H9 (cell line): ENCODE data around the gene ONECUT3. TPM values are rescaled to one million over a fixed set of nuclear protein-coding genes. Genes with fewer than 3 reads are reported as not detected.
A peak's percentile ranks its signal among the peaks of the same experiment; 100 is the strongest.

Source experiments
- DNase-seq: peaks from one replicate; pipeline ENCODE4 v3.0.0-alpha.2; 2017
- H2AFZ ChIP-seq: one replicate; pipeline ENCODE4 v1.6.1; 2013; ENCODE audit warnings: mild to moderate bottlenecking, low read length, control low read depth, moderate library complexity
- H2AK5ac ChIP-seq: 2 replicates; pipeline ENCODE4 v1.6.1; 2013; ENCODE audit warnings: low read length, control low read depth, mixed read lengths; ENCODE audit not compliant: insufficient read length
- H2BK120ac ChIP-seq: one replicate; pipeline ENCODE4 v1.6.1; 2013; ENCODE audit warnings: low read depth, mild to moderate bottlenecking, low read length, control low read depth, inconsistent platforms; ENCODE audit not compliant: poor library complexity, severe bottlenecking
- H2BK12ac ChIP-seq: 2 replicates; pipeline ENCODE4 v1.6.1; 2013; ENCODE audit warnings: low read length, control low read depth, mixed read lengths, low read depth; ENCODE audit not compliant: insufficient read length
- H2BK15ac ChIP-seq: 2 replicates; pipeline ENCODE4 v1.6.1; 2013; ENCODE audit warnings: low read depth, low read length, control low read depth
- H2BK20ac ChIP-seq: one replicate; pipeline ENCODE4 v1.6.1; 2013; ENCODE audit warnings: low read depth, mild to moderate bottlenecking, low read length, control low read depth, inconsistent platforms; ENCODE audit not compliant: poor library complexity, severe bottlenecking
- H2BK5ac ChIP-seq: 2 replicates; pipeline ENCODE4 v1.6.1; 2013; ENCODE audit warnings: low read length, control low read depth, mixed read lengths; ENCODE audit not compliant: insufficient read length
- H3K14ac ChIP-seq: 2 replicates; pipeline ENCODE4 v1.6.1; 2013; ENCODE audit warnings: low read length, control low read depth; ENCODE audit not compliant: insufficient read depth
- H3K18ac ChIP-seq: 2 replicates; pipeline ENCODE4 v1.6.1; 2013; ENCODE audit warnings: low read depth, mild to moderate bottlenecking, mixed read lengths, low read length, control low read depth; ENCODE audit not compliant: insufficient read length
- H3K23ac ChIP-seq: 2 replicates; pipeline ENCODE4 v1.6.1; 2013; ENCODE audit warnings: low read length, control low read depth, mixed read lengths, low read depth; ENCODE audit not compliant: insufficient read length
- H3K23me2 ChIP-seq: 2 replicates; pipeline ENCODE4 v1.6.1; 2013; ENCODE audit warnings: low read depth, mild to moderate bottlenecking, mixed read lengths, low read length, control low read depth; ENCODE audit not compliant: insufficient read length, poor library complexity, severe bottlenecking
- H3K27ac ChIP-seq: 2 replicates; pipeline ENCODE4 v1.5.1; 2013; ENCODE audit warnings: low read length, control low read depth, mixed read lengths, low read depth; ENCODE audit not compliant: insufficient read length
- H3K27me3 ChIP-seq: 2 replicates; pipeline ENCODE4 v1.6.1; 2013; ENCODE audit warnings: low read length, control low read depth, inconsistent platforms; ENCODE audit not compliant: insufficient read depth
- H3K4ac ChIP-seq: 2 replicates; pipeline ENCODE4 v1.6.1; 2013; ENCODE audit warnings: low read depth, mild to moderate bottlenecking, control low read depth, inconsistent platforms, low read length, moderate library complexity
- H3K4me1 ChIP-seq: 2 replicates; pipeline ENCODE4 v1.6.1; 2013; ENCODE audit warnings: low read length, control low read depth, inconsistent platforms; ENCODE audit not compliant: insufficient read depth
- H3K4me2 ChIP-seq: 2 replicates; pipeline ENCODE4 v1.6.1; 2013; ENCODE audit warnings: low read length, control low read depth, mixed read lengths; ENCODE audit not compliant: insufficient read length, insufficient read depth
- H3K56ac ChIP-seq: 2 replicates; pipeline ENCODE4 v1.6.1; 2013; ENCODE audit warnings: low read depth, mild to moderate bottlenecking, mixed read lengths, low read length, control low read depth; ENCODE audit not compliant: insufficient read length
- H3K79me1 ChIP-seq: 2 replicates; pipeline ENCODE4 v1.6.1; 2013; ENCODE audit warnings: low read depth, mild to moderate bottlenecking, moderate library complexity, low read length, control low read depth, inconsistent platforms; ENCODE audit not compliant: insufficient read depth, poor library complexity, severe bottlenecking
- H3K79me2 ChIP-seq: 2 replicates; pipeline ENCODE4 v1.6.1; 2013; ENCODE audit warnings: low read length, control low read depth, inconsistent platforms; ENCODE audit not compliant: insufficient read depth
- H3K9ac ChIP-seq: 2 replicates; pipeline ENCODE4 v1.6.1; 2013; ENCODE audit warnings: low read length, control low read depth, mixed read lengths; ENCODE audit not compliant: insufficient read length; ENCODE audit errors: extremely low read depth
- H3K9me3 ChIP-seq: one replicate; pipeline ENCODE4 v1.6.1; 2013; ENCODE audit warnings: low read depth, low read length, inconsistent platforms; ENCODE audit not compliant: control insufficient read depth
- H3T11ph ChIP-seq: one replicate; pipeline ENCODE4 v1.6.1; 2013; ENCODE audit warnings: mild to moderate bottlenecking, low read length, control low read depth, inconsistent platforms
- H4K20me1 ChIP-seq: one replicate; pipeline ENCODE4 v1.6.1; 2013; ENCODE audit not compliant: control insufficient read depth, insufficient read length, insufficient read depth
- H4K5ac ChIP-seq: 2 replicates; pipeline ENCODE4 v1.6.1; 2013; ENCODE audit warnings: low read depth, mild to moderate bottlenecking, mixed read lengths, low read length, control low read depth; ENCODE audit not compliant: insufficient read length
- H4K8ac ChIP-seq: replicated peaks from 2 replicates; pipeline ENCODE4 v1.6.1; 2013; ENCODE audit warnings: low read length, control low read depth, mixed read lengths, low read depth; ENCODE audit not compliant: insufficient read length
- H4K91ac ChIP-seq: 2 replicates; pipeline ENCODE4 v1.6.1; 2013; ENCODE audit warnings: low read depth, mild to moderate bottlenecking, moderate library complexity, mixed read lengths, low read length, control low read depth; ENCODE audit not compliant: insufficient read length
- H3K27ac Mint-ChIP-seq, 3 experiments: 2 replicates in 2 of 3; 3 replicates in 1 of 3; pipeline ENCODE4 v1.8.0; 2020 to 2021; ENCODE audit warnings: mixed read lengths in 3 of 3, mild to moderate bottlenecking in 1 of 3, moderate library complexity in 1 of 3
- H3K27me3 Mint-ChIP-seq: 2 replicates; pipeline ENCODE4 v1.8.0; 2021; ENCODE audit warnings: low read depth, mild to moderate bottlenecking, moderate library complexity, mixed read lengths
- H3K36me3 Mint-ChIP-seq, 3 experiments: 2 replicates in 2 of 3; 3 replicates in 1 of 3; pipeline ENCODE4 v1.8.0; 2020 to 2021; ENCODE audit warnings: low read depth in 3 of 3, mixed read lengths in 3 of 3; ENCODE audit not compliant: insufficient read depth in 1 of 3
- H3K4me1 Mint-ChIP-seq, 2 experiments: 2 replicates each; pipeline ENCODE4 v1.8.0; 2020; ENCODE audit warnings: mixed read lengths in 2 of 2
- H3K4me3 Mint-ChIP-seq, 2 experiments: 2 replicates in 1 of 2; 3 replicates in 1 of 2; pipeline ENCODE4 v1.8.0; 2020 to 2021; ENCODE audit warnings: mild to moderate bottlenecking in 2 of 2, mixed read lengths in 2 of 2, moderate library complexity in 1 of 2
- H3K9me3 Mint-ChIP-seq, 2 experiments: 2 replicates in 1 of 2; 3 replicates in 1 of 2; pipeline ENCODE4 v1.8.0; 2020; ENCODE audit warnings: mild to moderate bottlenecking in 2 of 2, mixed read lengths in 2 of 2, moderate library complexity in 1 of 2
- WGBS: extraction: QIAGEN DNeasy Blood & Tissue Kit; methylation state at CpG from one replicate; pipeline ENCODE4 v1.1.7; 2013; ENCODE audit warnings: missing lambda C conversion rate, low lambda C conversion rate, mixed read lengths; ENCODE audit not compliant: insufficient read length; ENCODE audit errors: extremely low coverage; 5-methylcytosine and 5-hydroxymethylcytosine counted together
- total RNA-seq: library from RNA; stranded (reverse); gene quantifications from 2 replicates; pipeline ENCODE4 v1.2.1, GENCODE V29; 2021
- TF ChIP-seq, protein P1 (sequence below): fragments of 200-600 bp; sonication (generic); conservative IDR thresholded peaks from 3 replicates; pipeline ENCODE4 v1.8.0; 2021; ENCODE audit warnings: antibody characterized with exemption, mild to moderate bottlenecking

The ONECUT3 gene
- total RNA-seq, 1 experiment from 2014 or later, result 0.04 TPM

DNA sequence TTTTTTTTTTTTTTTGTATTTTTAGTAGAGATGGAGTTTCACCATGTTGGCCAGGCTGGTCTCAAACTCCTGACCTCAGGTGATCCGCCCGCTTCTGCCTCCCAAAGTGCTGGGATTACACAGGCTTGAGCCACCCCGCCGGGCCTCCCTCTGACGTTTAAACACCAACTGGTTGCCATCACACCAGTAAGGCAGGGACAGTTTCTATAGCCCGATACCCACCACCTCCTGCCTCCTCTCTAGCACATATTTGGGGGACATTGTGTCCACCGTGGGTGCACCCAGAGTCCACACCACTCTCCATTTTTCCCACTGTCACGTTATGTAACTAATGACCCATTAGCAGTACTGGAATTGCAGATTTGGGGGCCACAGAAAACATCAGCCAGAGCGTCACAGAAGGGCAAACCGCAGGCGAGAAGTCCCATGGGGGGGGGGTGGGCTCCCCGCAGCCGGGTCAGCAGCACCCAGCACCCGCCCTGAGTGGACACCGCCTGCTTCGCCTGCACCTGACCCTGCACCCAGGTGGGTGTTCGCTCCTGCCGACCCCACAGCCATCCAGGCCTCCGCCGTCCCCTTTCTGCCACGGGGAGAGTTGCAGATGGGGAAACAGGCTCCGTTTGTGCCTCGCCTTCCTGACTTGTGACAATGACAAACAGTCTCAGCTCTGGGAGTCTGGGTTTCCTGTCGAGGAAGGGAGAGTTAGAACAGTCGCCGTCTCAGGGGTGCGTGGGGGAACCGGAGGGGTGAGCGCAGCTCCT is 3.6 kb downstream of the ONECUT3 start:
- Histone ChIP-seq H3K79me2 (no peaks in the 10 kb centered on the region), H3K4me2 (no peak overlapping the region), H4K91ac (no peak overlapping the region), H3K56ac (no peak overlapping the region), H3K14ac (no peak overlapping the region), H4K8ac (no peak overlapping the region), H3K23ac (no peak overlapping the region), H3K9me3 (no peaks in the 10 kb centered on the region), H2BK5ac (no peak overlapping the region), H3K4ac (no peak overlapping the region), H2BK15ac (no peak overlapping the region; the same call in 1 of the 2 replicates), H3K18ac (no peak overlapping the region), H3T11ph (no peak overlapping the region), H3K9ac (no peak overlapping the region), H3K27me3 (peaks cover 90% of the 10 kb centered on the region), H2BK20ac (no peak overlapping the region), H3K23me2 (no peaks in the 10 kb centered on the region), H2BK120ac (no peak overlapping the region), H2AK5ac (no peak overlapping the region), H4K5ac (no peak overlapping the region), H3K4me1 (no peaks in the 10 kb centered on the region), H2AFZ (no peak overlapping the region), H2BK12ac (no peak overlapping the region), H3K27ac (no peak overlapping the region), H3K79me1 (no peaks in the 10 kb centered on the region), H4K20me1 (no peaks in the 10 kb centered on the region)
- H3K4me3 Mint-ChIP-seq, result peak overlapping the region in 1 of 2 experiments; percentile 69; a peak in 3 of 5 replicates
- H3K36me3 Mint-ChIP-seq, result no peaks in the 10 kb centered on the region; a peak in 1 of 7 replicates
- H3K9me3 Mint-ChIP-seq, result peaks cover 2 to 6% of the 10 kb centered on the region in 2 experiments; a peak in 3 of 5 replicates
- H3K4me1 Mint-ChIP-seq, result peaks cover 2 to 31% of the 10 kb centered on the region in 2 experiments
- H3K27ac Mint-ChIP-seq, result no peak overlapping the region
- no CpG with 5 or more reads among the region's 29 CpGs for WGBS
- peaks cover 90% of the 10 kb centered on the region for H3K27me3 Mint-ChIP-seq
- DNase-seq, result no peak
- TF ChIP-seq, protein P1, sequence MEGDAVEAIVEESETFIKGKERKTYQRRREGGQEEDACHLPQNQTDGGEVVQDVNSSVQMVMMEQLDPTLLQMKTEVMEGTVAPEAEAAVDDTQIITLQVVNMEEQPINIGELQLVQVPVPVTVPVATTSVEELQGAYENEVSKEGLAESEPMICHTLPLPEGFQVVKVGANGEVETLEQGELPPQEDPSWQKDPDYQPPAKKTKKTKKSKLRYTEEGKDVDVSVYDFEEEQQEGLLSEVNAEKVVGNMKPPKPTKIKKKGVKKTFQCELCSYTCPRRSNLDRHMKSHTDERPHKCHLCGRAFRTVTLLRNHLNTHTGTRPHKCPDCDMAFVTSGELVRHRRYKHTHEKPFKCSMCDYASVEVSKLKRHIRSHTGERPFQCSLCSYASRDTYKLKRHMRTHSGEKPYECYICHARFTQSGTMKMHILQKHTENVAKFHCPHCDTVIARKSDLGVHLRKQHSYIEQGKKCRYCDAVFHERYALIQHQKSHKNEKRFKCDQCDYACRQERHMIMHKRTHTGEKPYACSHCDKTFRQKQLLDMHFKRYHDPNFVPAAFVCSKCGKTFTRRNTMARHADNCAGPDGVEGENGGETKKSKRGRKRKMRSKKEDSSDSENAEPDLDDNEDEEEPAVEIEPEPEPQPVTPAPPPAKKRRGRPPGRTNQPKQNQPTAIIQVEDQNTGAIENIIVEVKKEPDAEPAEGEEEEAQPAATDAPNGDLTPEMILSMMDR, result no peak
